Fibroblast of lung (primary cell): ENCODE measurements around the gene LSR.

ENCODE experiments used
- CTCF ChIP-seq, 2 donors: IDR thresholded peaks in 1 of 2; conservative IDR thresholded peaks in 1 of 2; 1 replicate in 1 of 2; 2 replicates in 1 of 2; pipeline ENCODE4 v1.5.1; 2011 to 2012; ENCODE audit warnings: low read length in 2 of 2, control low read depth in 1 of 2, inconsistent platforms in 1 of 2, low read depth in 1 of 2, mild to moderate bottlenecking in 1 of 2
- EZH2 ChIP-seq: IDR thresholded peaks from 2 replicates; pipeline ENCODE4 v1.5.1; 2012; ENCODE audit warnings: low read length, control low read depth, mild to moderate bottlenecking; ENCODE audit errors: missing control alignments

- no peak for TF ChIP-seq CTCF (conservative IDR thresholded peaks at IDR 0.05 in 1 of 2, IDR thresholded peaks at IDR 0.05 in 1 of 2; ENCODE audit: low read depth in 1 of 2, low read length in 2 of 2)
- no peak for TF ChIP-seq EZH2
Observed at GRCh38 chr19:35254341-35255297, 5.8 kb downstream of the LSR start.
